Suprapubic skin (tissue), 4 donors: Measurements from ENCODE around the gene PELO. TPM values are rescaled to one million over a fixed set of nuclear protein-coding genes. Genes with fewer than 3 reads are reported as not detected.

Source experiments
- DNase-seq, 2 donors: peaks; one replicate each; pipeline ENCODE4 v3.0.0-alpha.2; 2019; ENCODE audit warnings: low spot score in 2 of 2
- H3K27ac ChIP-seq: fragments of 200-600 bp; sonication (generic); one replicate; pipeline ENCODE4 v1.5.1; 2019
- H3K27me3 ChIP-seq: fragments of 200-600 bp; sonication (generic); one replicate; pipeline ENCODE4 v1.5.1; 2019
- H3K36me3 ChIP-seq: fragments of 200-600 bp; sonication (generic); one replicate; pipeline ENCODE4 v1.5.1; 2019
- H3K4me1 ChIP-seq: fragments of 200-600 bp; sonication (generic); one replicate; pipeline ENCODE4 v1.5.1; 2019
- H3K4me3 ChIP-seq: fragments of 200-600 bp; sonication (generic); one replicate; pipeline ENCODE4 v1.5.1; 2019; ENCODE audit warnings: mild to moderate bottlenecking
- H3K9me3 ChIP-seq: fragments of 200-600 bp; sonication (generic); one replicate; pipeline ENCODE4 v1.5.1; 2019
- EP300 ChIP-seq: sonication (generic); formaldehyde crosslinking; IDR thresholded peaks from one replicate; pipeline ENCODE4 v1.6.1; 2017; ENCODE audit warnings: antibody characterized with exemption
- POLR2A ChIP-seq, 2 donors: fragments of 450-650 bp; IDR thresholded peaks; one replicate each; pipeline ENCODE4 v1.6.1; 2017; ENCODE audit warnings: antibody characterized with exemption in 2 of 2, mild to moderate bottlenecking in 2 of 2, moderate library complexity in 2 of 2
- POLR2AphosphoS5 ChIP-seq, 3 donors: sonication (generic); formaldehyde crosslinking; IDR thresholded peaks; one replicate each; pipeline ENCODE4 v1.6.1; 2017; ENCODE audit warnings: antibody characterized with exemption in 3 of 3
- WGBS: methylation state at CpG from one replicate; pipeline ENCODE4 v1.1.5; 2018; 5-methylcytosine and 5-hydroxymethylcytosine counted together
- total RNA-seq, 4 donors: library from RNA; depleted of rRNA; stranded (reverse); fragments of >200 nt; gene quantifications; one replicate each; pipeline ENCODE4 v1.1.0, GENCODE V29; 2016
- TF ChIP-seq, protein P1 (sequence below), 2 donors: fragments of 200-600 bp in 1 of 2; fragments of 450-650 bp in 1 of 2; sonication (generic) in 1 of 2; IDR thresholded peaks; one replicate each; pipeline ENCODE4 v1.5.1; 2016 to 2019; ENCODE audit warnings: antibody characterized with exemption in 2 of 2, mild to moderate bottlenecking in 1 of 2, moderate library complexity in 1 of 2

Gene PELO
- total RNA-seq, 4 donors from 2014 or later = 9.8 to 17.5 (median 11.2) TPM

DNA sequence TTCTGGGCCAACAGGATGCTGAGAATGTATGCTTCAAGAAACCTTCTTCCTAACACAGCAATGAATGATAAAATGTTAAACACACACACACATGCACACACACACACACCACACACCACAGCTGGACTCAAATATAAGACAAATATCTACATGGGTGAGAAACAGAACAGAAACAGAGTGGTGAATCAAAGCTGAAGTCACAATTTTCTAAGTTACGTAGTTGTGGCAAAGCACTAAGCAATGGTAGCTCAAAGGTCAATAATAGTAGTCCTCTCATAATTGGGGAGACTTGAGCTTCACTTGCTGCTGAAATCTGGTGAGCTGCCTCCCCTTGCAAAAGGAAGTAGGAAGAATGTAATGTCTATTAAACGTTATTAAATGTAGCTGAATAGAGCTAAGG is 33.7 kb upstream of the PELO start:
- Histone ChIP-seq H3K4me1 (no peaks in the 10 kb centered on the region), H3K36me3 (no peaks in the 10 kb centered on the region), H3K27me3 (no peaks in the 10 kb centered on the region), H3K27ac (no peak overlapping the region), H3K4me3 (no peak overlapping the region), H3K9me3 (no peaks in the 10 kb centered on the region)
- TF ChIP-seq POLR2AphosphoS5 (IDR thresholded peaks at IDR 0.05) (no peak), EP300 (no peak), POLR2A (IDR thresholded peaks at IDR 0.05) (no peak)
- TF ChIP-seq, protein P1, sequence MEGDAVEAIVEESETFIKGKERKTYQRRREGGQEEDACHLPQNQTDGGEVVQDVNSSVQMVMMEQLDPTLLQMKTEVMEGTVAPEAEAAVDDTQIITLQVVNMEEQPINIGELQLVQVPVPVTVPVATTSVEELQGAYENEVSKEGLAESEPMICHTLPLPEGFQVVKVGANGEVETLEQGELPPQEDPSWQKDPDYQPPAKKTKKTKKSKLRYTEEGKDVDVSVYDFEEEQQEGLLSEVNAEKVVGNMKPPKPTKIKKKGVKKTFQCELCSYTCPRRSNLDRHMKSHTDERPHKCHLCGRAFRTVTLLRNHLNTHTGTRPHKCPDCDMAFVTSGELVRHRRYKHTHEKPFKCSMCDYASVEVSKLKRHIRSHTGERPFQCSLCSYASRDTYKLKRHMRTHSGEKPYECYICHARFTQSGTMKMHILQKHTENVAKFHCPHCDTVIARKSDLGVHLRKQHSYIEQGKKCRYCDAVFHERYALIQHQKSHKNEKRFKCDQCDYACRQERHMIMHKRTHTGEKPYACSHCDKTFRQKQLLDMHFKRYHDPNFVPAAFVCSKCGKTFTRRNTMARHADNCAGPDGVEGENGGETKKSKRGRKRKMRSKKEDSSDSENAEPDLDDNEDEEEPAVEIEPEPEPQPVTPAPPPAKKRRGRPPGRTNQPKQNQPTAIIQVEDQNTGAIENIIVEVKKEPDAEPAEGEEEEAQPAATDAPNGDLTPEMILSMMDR (IDR thresholded peaks at IDR 0.05) = no peak
- DNase-seq = no peak
- 85% methylated on average over 2 of the region's 2 CpGs for WGBS

DNA sequence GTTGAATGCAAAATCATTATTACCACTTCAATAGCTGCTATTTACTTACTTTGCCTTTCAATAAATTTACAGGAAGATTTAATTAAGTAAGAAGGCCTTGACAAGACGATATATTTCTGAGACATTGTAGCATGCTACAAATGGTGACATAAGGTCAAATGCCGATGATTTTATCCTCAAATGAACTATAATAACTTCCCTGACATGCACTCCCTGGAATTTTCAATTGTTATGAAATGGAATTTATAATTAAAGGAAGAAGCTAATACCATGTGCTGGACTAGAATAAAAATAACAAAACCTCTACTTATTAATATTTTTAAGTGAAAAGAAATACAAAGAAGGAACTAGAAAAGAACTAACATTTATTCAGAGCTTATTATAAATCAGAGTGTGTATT is 30.2 kb upstream of the PELO start:
- no peak overlapping the region for H3K4me3 ChIP-seq
- no peaks in the 10 kb centered on the region for H3K4me1 ChIP-seq
- H3K36me3 ChIP-seq = no peaks in the 10 kb centered on the region
- H3K27ac ChIP-seq = no peak overlapping the region
- H3K27me3 ChIP-seq = no peaks in the 10 kb centered on the region
- TF ChIP-seq POLR2AphosphoS5 (IDR thresholded peaks at IDR 0.05) = no peak
- H3K9me3 ChIP-seq = no peaks in the 10 kb centered on the region
- DNase-seq = no peak
- WGBS = 55% methylated on average over 2 of the region's 2 CpGs

DNA sequence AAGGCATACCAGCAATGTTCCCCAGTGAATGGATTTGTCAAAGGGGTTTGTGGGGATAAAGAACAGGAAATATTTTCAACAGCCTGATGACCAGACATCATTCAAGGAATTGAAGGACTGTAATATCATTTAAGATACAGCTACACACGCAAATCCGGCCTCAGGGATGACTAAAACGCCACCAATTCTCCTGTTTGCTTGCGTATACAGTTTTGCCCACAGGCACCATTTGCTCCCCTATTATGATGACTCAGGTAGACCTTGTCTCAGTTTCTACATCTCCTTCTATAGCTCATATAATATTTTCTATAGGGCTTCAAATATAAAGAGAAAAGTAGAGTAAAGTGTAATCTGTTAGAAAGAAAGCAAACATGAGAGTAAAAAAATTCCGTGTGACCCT is 29.7 kb upstream of the PELO start:
- TF ChIP-seq POLR2A (IDR thresholded peaks at IDR 0.05) = no peak
- TF ChIP-seq POLR2AphosphoS5 (IDR thresholded peaks at IDR 0.05) = no peak
- no peak for TF ChIP-seq EP300
- TF ChIP-seq, protein P1 (IDR thresholded peaks at IDR 0.05) = no peak
- WGBS = 85% methylated on average over 5 of the region's 5 CpGs

DNA sequence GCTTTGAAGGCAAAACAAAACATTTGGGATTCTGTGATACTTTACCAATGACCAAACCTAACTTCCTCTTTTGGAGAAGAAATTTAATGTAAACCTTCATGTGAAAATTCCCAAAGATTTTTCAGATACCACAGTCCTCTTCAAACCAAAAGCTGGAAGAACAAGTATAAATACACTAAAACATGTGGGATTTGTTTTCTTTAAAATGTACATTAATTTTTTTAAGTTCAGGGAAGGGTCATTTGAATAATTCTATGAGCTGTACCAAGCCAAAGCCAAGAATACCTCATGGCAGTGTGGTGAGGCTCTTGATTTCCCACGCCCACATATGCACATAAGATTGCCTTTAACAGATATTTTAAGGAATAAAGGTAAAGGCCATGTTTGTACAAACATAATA is 28.4 kb upstream of the PELO start:
- no peaks in the 10 kb centered on the region for H3K27me3 ChIP-seq
- no peak overlapping the region for H3K4me3 ChIP-seq
- H3K4me1 ChIP-seq = no peaks in the 10 kb centered on the region
- WGBS = 85% methylated on average over 1 of the region's 1 CpG
- H3K9me3 ChIP-seq = no peaks in the 10 kb centered on the region
- DNase-seq = no peak
- H3K27ac ChIP-seq = no peak overlapping the region
- H3K36me3 ChIP-seq = no peaks in the 10 kb centered on the region
- TF ChIP-seq POLR2AphosphoS5 (IDR thresholded peaks at IDR 0.05) (no peak), EP300 (no peak), POLR2A (IDR thresholded peaks at IDR 0.05) (no peak)
- TF ChIP-seq, protein P1 (IDR thresholded peaks at IDR 0.05) = no peak

More for the DNA sequence above, 29.7 kb upstream of the PELO start:
- Histone ChIP-seq H3K27me3 (no peaks in the 10 kb centered on the region), H3K36me3 (no peaks in the 10 kb centered on the region), H3K9me3 (no peaks in the 10 kb centered on the region), H3K27ac (no peak overlapping the region), H3K4me1 (no peaks in the 10 kb centered on the region), H3K4me3 (no peak overlapping the region)
- no peak for DNase-seq

DNA sequence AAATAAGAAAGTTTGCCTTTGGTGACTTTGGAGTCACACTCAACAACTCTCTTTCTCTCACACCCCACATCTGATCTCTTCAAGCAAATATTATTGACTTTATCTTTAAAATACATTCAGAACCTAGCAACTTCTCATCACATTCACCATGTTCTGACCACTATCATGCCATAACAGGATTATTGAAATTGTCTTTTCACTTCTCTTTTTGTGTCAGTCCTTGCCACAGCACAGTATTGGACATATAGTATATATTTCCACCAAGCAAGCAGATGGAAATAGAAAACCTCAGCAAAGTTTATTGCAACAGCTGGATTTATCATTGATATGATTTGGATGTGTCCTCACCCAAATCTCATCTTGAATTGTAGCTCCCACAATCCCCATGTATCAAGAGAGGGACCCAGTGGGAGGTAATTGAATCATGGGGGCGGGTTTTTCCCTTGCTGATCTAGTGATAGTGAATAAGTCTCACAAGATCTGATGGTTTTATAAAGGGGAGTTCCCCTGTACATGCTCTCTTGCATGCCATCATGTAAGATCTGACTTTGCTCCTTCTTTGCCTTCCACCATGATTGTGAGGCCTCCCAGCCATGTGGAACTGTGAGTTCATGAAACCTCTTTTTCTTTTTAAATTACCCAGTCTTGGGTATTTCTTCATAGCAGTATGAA is 26.9 kb upstream of the PELO start:
- no peaks in the 10 kb centered on the region for H3K4me1 ChIP-seq
- TF ChIP-seq POLR2A (IDR thresholded peaks at IDR 0.05) = no peak
- TF ChIP-seq, protein P1 (IDR thresholded peaks at IDR 0.05) = no peak
- TF ChIP-seq POLR2AphosphoS5 (IDR thresholded peaks at IDR 0.05) = no peak
- no peak for TF ChIP-seq EP300
- H3K4me3 ChIP-seq = no peak overlapping the region
- DNase-seq = no peak
- H3K36me3 ChIP-seq = no peaks in the 10 kb centered on the region
- H3K9me3 ChIP-seq = no peaks in the 10 kb centered on the region
- WGBS = 94% methylated on average over 1 of the region's 1 CpG
- H3K27me3 ChIP-seq = no peaks in the 10 kb centered on the region
- no peak overlapping the region for H3K27ac ChIP-seq
